CD14-positive monocyte (primary cell): ENCODE measurements around the gene PUS1. TPM values are rescaled to one million over a fixed set of nuclear protein-coding genes. Genes with fewer than 3 reads are reported as not detected.

Source experiments
- DNase-seq, 3 donors: peaks; one replicate each; pipeline ENCODE4 v3.0.0-alpha.2; 2011 to 2022
- H2AFZ ChIP-seq: 2 replicates; pipeline ENCODE4 v1.6.0; 2012; ENCODE audit warnings: mild to moderate bottlenecking, low read depth, low read length, inconsistent platforms; ENCODE audit not compliant: insufficient read depth, poor library complexity, severe bottlenecking
- H3K27ac ChIP-seq, 2 donors: 1 replicate in 1 of 2; 2 replicates in 1 of 2; pipeline ENCODE4 v1.5.1; 2012 to 2013; ENCODE audit warnings: low read length in 2 of 2, control low read depth in 1 of 2, inconsistent platforms in 1 of 2, low read depth in 1 of 2, mild to moderate bottlenecking in 1 of 2
- H3K27me3 ChIP-seq, 2 donors: one replicate each; pipeline versions ENCODE4 v1.6.0 to v1.6.1; 2011 to 2013; ENCODE audit warnings: low read length in 2 of 2; ENCODE audit not compliant: control insufficient read depth in 2 of 2, insufficient read depth in 2 of 2
- H3K36me3 ChIP-seq, 2 donors: replicated peaks in 1 of 2; 1 replicate in 1 of 2; 2 replicates in 1 of 2; pipeline versions ENCODE4 v1.5.1 to v1.6.1; 2012 to 2013; ENCODE audit warnings: low read length in 2 of 2, control low read depth in 1 of 2, inconsistent platforms in 1 of 2, mild to moderate bottlenecking in 1 of 2; ENCODE audit not compliant: insufficient read depth in 2 of 2, control insufficient read depth in 1 of 2
- H3K4me1 ChIP-seq, 2 donors: 1 replicate in 1 of 2; 2 replicates in 1 of 2; pipeline versions ENCODE4 v1.5.1 to v1.6.1; 2012 to 2013; ENCODE audit warnings: low read length in 2 of 2, control low read depth in 1 of 2, inconsistent platforms in 1 of 2, mild to moderate bottlenecking in 1 of 2, moderate library complexity in 1 of 2; ENCODE audit not compliant: insufficient read depth in 2 of 2, control insufficient read depth in 1 of 2
- H3K4me2 ChIP-seq: replicated peaks from 2 replicates; pipeline ENCODE3; 2012; ENCODE audit warnings: low read length, moderate library complexity, mild to moderate bottlenecking; ENCODE audit not compliant: poor library complexity, severe bottlenecking; ENCODE audit errors: extremely low read depth
- H3K4me3 ChIP-seq, 3 experiments: fragments of 200-600 bp in 1 of 3; sonication (generic) in 1 of 3; replicated peaks in 1 of 3; 1 replicate in 2 of 3; 2 replicates in 1 of 3; pipeline ENCODE4 v1.5.1; 2011 to 2013; ENCODE audit warnings: low read length in 3 of 3, mild to moderate bottlenecking in 3 of 3, control low read depth in 2 of 3, low read depth in 2 of 3, inconsistent platforms in 1 of 3, moderate library complexity in 1 of 3
- H3K79me2 ChIP-seq: 2 replicates; pipeline ENCODE4 v1.6.0; 2012; ENCODE audit warnings: mild to moderate bottlenecking, control low read depth, inconsistent platforms, low read length, moderate library complexity; ENCODE audit not compliant: insufficient read depth
- H3K9ac ChIP-seq: 2 replicates; pipeline ENCODE4 v1.6.0; 2017; ENCODE audit warnings: low read length, mild to moderate bottlenecking; ENCODE audit not compliant: insufficient read depth, poor library complexity, severe bottlenecking
- H3K9me3 ChIP-seq, 2 donors: replicated peaks in 1 of 2; 1 replicate in 1 of 2; 2 replicates in 1 of 2; pipeline versions ENCODE4 v1.5.1 to v1.6.1; 2012 to 2013; ENCODE audit warnings: low read length in 2 of 2, control low read depth in 1 of 2; ENCODE audit not compliant: control insufficient read depth in 1 of 2, insufficient read depth in 1 of 2
- H4K20me1 ChIP-seq: 2 replicates; pipeline ENCODE4 v1.6.0; 2012; ENCODE audit warnings: mild to moderate bottlenecking, low read length, control low read depth, moderate library complexity; ENCODE audit not compliant: insufficient read depth
- H3K27ac Mint-ChIP-seq, 7 donors: one replicate each; pipeline ENCODE4 v1.8.0; 2020; ENCODE audit warnings: mild to moderate bottlenecking in 7 of 7, mixed read lengths in 7 of 7, moderate library complexity in 6 of 7, inconsistent platforms in 2 of 7
- H3K27me3 Mint-ChIP-seq, 3 donors: one replicate each; pipeline ENCODE4 v1.8.0; 2021 to 2022; ENCODE audit warnings: low read depth in 3 of 3, mild to moderate bottlenecking in 3 of 3, mixed read lengths in 3 of 3, moderate library complexity in 3 of 3, inconsistent platforms in 1 of 3
- H3K36me3 Mint-ChIP-seq, 2 donors: one replicate each; pipeline ENCODE4 v1.8.0; 2020; ENCODE audit warnings: mixed read lengths in 2 of 2, inconsistent platforms in 1 of 2, mild to moderate bottlenecking in 1 of 2
- H3K4me1 Mint-ChIP-seq: one replicate; pipeline ENCODE4 v1.8.0; 2020; ENCODE audit warnings: mild to moderate bottlenecking, mixed read lengths
- H3K4me3 Mint-ChIP-seq, 2 donors: one replicate each; pipeline ENCODE4 v1.8.0; 2020; ENCODE audit warnings: mild to moderate bottlenecking in 2 of 2, mixed read lengths in 2 of 2, moderate library complexity in 1 of 2
- H3K9me3 Mint-ChIP-seq, 7 donors: one replicate each; pipeline ENCODE4 v1.8.0; 2020 to 2022; ENCODE audit warnings: mixed read lengths in 7 of 7, mild to moderate bottlenecking in 6 of 7, moderate library complexity in 6 of 7, inconsistent platforms in 2 of 7
- WGBS: methylation state at CpG from one replicate; pipeline ENCODE4 v1.1.5; 2013; ENCODE audit warnings: missing lambda C conversion rate; ENCODE audit not compliant: insufficient coverage; 5-methylcytosine and 5-hydroxymethylcytosine counted together
- intact Hi-C, 2 donors: fragments of 100-400 bp; cut with micrococcal nuclease; formaldehyde crosslinking; loops; one replicate each; pipeline versions ENCODE4 v1.15.0 to v1.15.1; 2023
- polyA plus RNA-seq, 3 donors: library from polyadenylated mRNA; depleted of rRNA in 1 of 3; unstranded in 2 of 3; stranded (reverse) in 1 of 3; fragments of 300-500 nt in 2 of 3; fragments of >200 nt in 1 of 3; fragmentation: Illumina TruSeq in 2 of 3; gene quantifications; 1 replicate in 2 of 3; 2 replicates in 1 of 3; pipeline ENCODE4 v1.2.3, GENCODE V29; 2012 to 2021
- TF ChIP-seq, protein P1 (sequence below): fragments of 200-600 bp; IDR thresholded peaks from one replicate; pipeline ENCODE4 v1.8.0; 2022; ENCODE audit warnings: antibody characterized with exemption, mild to moderate bottlenecking

Gene PUS1
- polyA plus RNA-seq, 3 donors, result 5.1 to 30.9 (median 6.9) TPM

- no peaks in the 10 kb centered on the region for H3K9me3 ChIP-seq
- H3K4me3 Mint-ChIP-seq, result peak within 1 kb of the TSS; percentile 87 to 93
- peak within 1 kb of the TSS; percentile 86 for H3K9ac ChIP-seq
- H3K36me3 Mint-ChIP-seq, result peaks cover 15 to 19% of the 10 kb centered on the region in 2 donors
- peaks cover 21% of the 10 kb centered on the region for H3K4me1 Mint-ChIP-seq
- DNase-seq, result peak; percentile 82 to 84 (median 83)
- peak within 1 kb of the TSS; percentile 89 for H3K4me2 ChIP-seq
- H3K27ac Mint-ChIP-seq, result peak within 1 kb of the TSS; percentile 87 to 95 (median 91)
- peaks cover 0 to 4% (median 3%) of the 10 kb centered on the region in 3 donors for H3K27me3 Mint-ChIP-seq
- H2AFZ ChIP-seq, result no peak within 1 kb of the TSS
- WGBS, result under 1% methylated on average over 44 of the region's 64 CpGs
- intact Hi-C loops, result loop anchor here in 1 of 2 donors (2.0 to 5.0 kb wide), 2 partner anchors 34 to 53 kb away; partner anchors contain the start of genes EP400 and PUS1
- TF ChIP-seq, protein P1, sequence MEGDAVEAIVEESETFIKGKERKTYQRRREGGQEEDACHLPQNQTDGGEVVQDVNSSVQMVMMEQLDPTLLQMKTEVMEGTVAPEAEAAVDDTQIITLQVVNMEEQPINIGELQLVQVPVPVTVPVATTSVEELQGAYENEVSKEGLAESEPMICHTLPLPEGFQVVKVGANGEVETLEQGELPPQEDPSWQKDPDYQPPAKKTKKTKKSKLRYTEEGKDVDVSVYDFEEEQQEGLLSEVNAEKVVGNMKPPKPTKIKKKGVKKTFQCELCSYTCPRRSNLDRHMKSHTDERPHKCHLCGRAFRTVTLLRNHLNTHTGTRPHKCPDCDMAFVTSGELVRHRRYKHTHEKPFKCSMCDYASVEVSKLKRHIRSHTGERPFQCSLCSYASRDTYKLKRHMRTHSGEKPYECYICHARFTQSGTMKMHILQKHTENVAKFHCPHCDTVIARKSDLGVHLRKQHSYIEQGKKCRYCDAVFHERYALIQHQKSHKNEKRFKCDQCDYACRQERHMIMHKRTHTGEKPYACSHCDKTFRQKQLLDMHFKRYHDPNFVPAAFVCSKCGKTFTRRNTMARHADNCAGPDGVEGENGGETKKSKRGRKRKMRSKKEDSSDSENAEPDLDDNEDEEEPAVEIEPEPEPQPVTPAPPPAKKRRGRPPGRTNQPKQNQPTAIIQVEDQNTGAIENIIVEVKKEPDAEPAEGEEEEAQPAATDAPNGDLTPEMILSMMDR, result no peak
- peaks cover 32% of the 10 kb centered on the region for H4K20me1 ChIP-seq
- peak within 1 kb of the TSS; percentile 55 to 94 for H3K27ac ChIP-seq
- no peaks in the 10 kb centered on the region for H3K27me3 ChIP-seq
- H3K4me3 ChIP-seq, result peak within 1 kb of the TSS; percentile 63 to 94 (median 89)
- peaks cover 40% of the 10 kb centered on the region for H3K79me2 ChIP-seq
- peaks cover 20 to 24% of the 10 kb centered on the region in 2 donors for H3K4me1 ChIP-seq
- H3K36me3 ChIP-seq, result peaks cover 4 to 11% of the 10 kb centered on the region in 2 donors
- H3K9me3 Mint-ChIP-seq, result peaks cover 0 to 2% (median 0%) of the 10 kb centered on the region in 7 donors
Observed at GRCh38 chr12:131894313-131894860, 34.7 kb upstream of the PUS1 start, which contains the start of gene ULK1. TSS of gene ULK1 (plus strand) at chr12:131894622. CDS start at chr12:131895002, 380 bp downstream.

GRCh38 chr12:131894981-131895639, 34.0 kb upstream of the PUS1 start:
- TF ChIP-seq, protein P1, result no peak
- Histone ChIP-seq H3K9ac (peak overlapping the region; percentile 86), H3K36me3 (peaks cover 6 to 11% of the 10 kb centered on the region in 2 donors), H3K9me3 (no peaks in the 10 kb centered on the region), H3K4me3 (peak overlapping the region; percentile 63 to 94 (median 89)), H3K79me2 (peaks cover 47% of the 10 kb centered on the region), H2AFZ (no peak overlapping the region), H3K27ac (peak overlapping the region; percentile 55 to 94), H3K4me2 (peak overlapping the region; percentile 89), H4K20me1 (peaks cover 39% of the 10 kb centered on the region), H3K4me1 (peaks cover 20 to 24% of the 10 kb centered on the region in 2 donors), H3K27me3 (no peaks in the 10 kb centered on the region)
- peaks cover 16 to 20% of the 10 kb centered on the region in 2 donors for H3K36me3 Mint-ChIP-seq
- peaks cover 0 to 1% (median 0%) of the 10 kb centered on the region in 3 donors for H3K27me3 Mint-ChIP-seq
- peaks cover 21% of the 10 kb centered on the region for H3K4me1 Mint-ChIP-seq
- peaks cover 0 to 2% (median 0%) of the 10 kb centered on the region in 7 donors for H3K9me3 Mint-ChIP-seq
- H3K4me3 Mint-ChIP-seq, result peak overlapping the region; percentile 87 to 93
- H3K27ac Mint-ChIP-seq, result peak overlapping the region; percentile 87 to 95 (median 91)
- DNase-seq, result no peak
- intact Hi-C loops, result loop anchor here (2.0 to 5.0 kb wide), 3 partner anchors 33 to 52 kb away; partner anchors contain the start of genes EP400 (in 1 of the 2) and PUS1 (in 1 of the 2)
- 2% methylated on average over 38 of the region's 54 CpGs for WGBS
